Lung (tissue), 12 donors: ENCODE measurements around the gene NDUFB6. TPM values are rescaled to one million over a fixed set of nuclear protein-coding genes. Genes with fewer than 3 reads are reported as not detected.
A peak's percentile ranks its signal among the peaks of the same experiment; 100 is the strongest.

ENCODE experiments used
- ATAC-seq: fragments of 200-7000 bp; cut with Tn5 transposase; one replicate; pipeline ENCODE4 v1.9.1; 2020; ENCODE audit warnings: moderate number of reproducible peaks; ENCODE audit not compliant: insufficient read depth, low FRiP score
- DNase-seq, 3 donors: peaks; one replicate each; pipeline ENCODE4 v3.0.0-alpha.2; 2013 to 2017
- H3K27ac ChIP-seq, 2 donors: one replicate each; pipeline ENCODE4 v1.5.1; 2013; ENCODE audit warnings: mild to moderate bottlenecking in 2 of 2, moderate library complexity in 2 of 2, control low read depth in 1 of 2, inconsistent platforms in 1 of 2, low read depth in 1 of 2, low read length in 1 of 2
- H3K27me3 ChIP-seq, 3 donors: one replicate each; pipeline ENCODE4 v1.5.1; 2013; ENCODE audit warnings: low read length in 2 of 3; ENCODE audit not compliant: control insufficient read depth in 3 of 3, insufficient read depth in 3 of 3
- H3K36me3 ChIP-seq, 4 donors: one replicate each; pipeline ENCODE4 v1.5.1; 2013; ENCODE audit warnings: low read length in 4 of 4, mild to moderate bottlenecking in 1 of 4, moderate library complexity in 1 of 4; ENCODE audit not compliant: control insufficient read depth in 4 of 4, insufficient read depth in 4 of 4
- H3K4me1 ChIP-seq, 5 donors: one replicate each; pipeline ENCODE4 v1.5.1; 2013; ENCODE audit warnings: low read length in 5 of 5, mild to moderate bottlenecking in 2 of 5, moderate library complexity in 1 of 5; ENCODE audit not compliant: control insufficient read depth in 5 of 5, insufficient read depth in 5 of 5
- H3K4me3 ChIP-seq: one replicate; pipeline ENCODE4 v1.5.1; 2013; ENCODE audit warnings: mild to moderate bottlenecking, control low read depth, moderate library complexity
- H3K9ac ChIP-seq, 2 donors: one replicate each; pipeline ENCODE4 v1.5.1; 2013; ENCODE audit warnings: low read length in 2 of 2, control low read depth in 1 of 2; ENCODE audit not compliant: insufficient read depth in 1 of 2
- H3K9me3 ChIP-seq, 4 donors: one replicate each; pipeline ENCODE4 v1.5.1; 2013; ENCODE audit warnings: low read length in 3 of 4, mild to moderate bottlenecking in 1 of 4, moderate library complexity in 1 of 4; ENCODE audit not compliant: control insufficient read depth in 4 of 4, insufficient read depth in 3 of 4
- WGBS, 2 donors: extraction: QIAGEN DNeasy Blood & Tissue Kit; methylation state at CpG; one replicate each; pipeline ENCODE4 v1.1.7; 2013; 5-methylcytosine and 5-hydroxymethylcytosine counted together
- polyA plus RNA-seq, 2 donors: library from polyadenylated mRNA; stranded (reverse); fragments of 200-250 nt; gene quantifications; one replicate each; pipeline ENCODE4 v1.2.1, GENCODE V29; 2013
- total RNA-seq, 2 donors: library from RNA; depleted of rRNA in 1 of 2; stranded (reverse); fragments of >200 nt in 1 of 2; gene quantifications; one replicate each; pipeline ENCODE4 v1.2.1, GENCODE V29; 2014 to 2021
- TF ChIP-seq, protein P1 (sequence below): IDR thresholded peaks from 2 replicates; pipeline ENCODE4 v1.5.1; 2012; ENCODE audit warnings: mild to moderate bottlenecking; ENCODE audit errors: control extremely low read depth, extremely low read depth
- donor health status: control.
- donor health status: control.
- donor health status: Bipolar disorder and iron deficiency.
- donor health status: healthy.
- donor health status: DM: yes; HTN: yes; CAD: no.

The NDUFB6 gene
- total and polyA plus RNA-seq, 4 donors = 34.4 to 48.6 (median 42.2) TPM

DNA sequence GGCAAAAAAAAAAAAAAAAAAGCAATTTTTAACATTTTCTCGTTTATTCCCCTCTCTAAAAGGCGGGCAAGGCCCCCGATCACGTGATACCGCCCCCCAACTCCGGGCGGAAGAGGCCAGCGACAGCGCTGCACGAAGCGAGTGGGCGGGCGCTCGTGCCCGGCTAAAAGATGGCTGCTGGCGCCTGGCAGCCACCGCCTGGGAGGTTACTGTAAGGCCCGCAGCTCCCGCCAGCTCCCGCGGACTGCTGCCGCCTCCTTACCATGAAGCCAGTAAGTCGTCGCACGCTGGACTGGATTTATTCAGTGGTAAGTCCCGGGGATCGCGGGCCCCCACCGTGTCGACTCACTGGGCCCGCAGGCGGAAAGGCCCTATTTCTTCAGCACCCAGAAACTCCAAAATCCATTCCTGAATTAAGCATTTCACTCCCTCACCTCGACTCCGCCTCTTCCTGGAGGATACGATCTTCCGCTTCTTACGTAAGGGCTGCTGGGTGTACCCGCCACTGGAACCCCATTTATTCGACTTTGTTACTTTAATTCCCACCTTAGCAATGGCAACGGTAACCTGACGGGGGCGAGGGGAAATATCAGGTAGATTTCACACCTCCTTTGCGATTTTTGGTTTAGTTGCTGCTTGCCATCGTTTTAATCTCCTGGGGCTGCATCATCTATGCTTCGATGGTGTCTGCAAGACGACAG lies 20.6 kb downstream of the NDUFB6 start, which contains the start of the genes SMIM27 and TOPORS:
Gene SMIM27 (plus strand): TSS at position 156 of the 701 bp plus-strand sequence. CDS start 108 bp downstream, at position 264.
Gene TOPORS (minus strand): TSS at position 415 of the 701 bp plus-strand sequence. CDS start 150 bp downstream, at position 265.
- no peaks in the 10 kb centered on the region for H3K27me3 ChIP-seq
- no peaks in the 10 kb centered on the region for H3K9me3 ChIP-seq
- H3K9ac ChIP-seq = peak within 1 kb of the TSS; percentile 96 to 99
- H3K27ac ChIP-seq = peak within 1 kb of the TSS; percentile 94 to 98
- H3K36me3 ChIP-seq = peaks cover 0 to 2% (median 0%) of the 10 kb centered on the region in 4 donors
- WGBS, 2 donors = 1% methylated on average over 46 of the region's 46 CpGs
- peak within 1 kb of the TSS; percentile 97 for H3K4me3 ChIP-seq
- peaks cover 0 to 27% (median 3%) of the 10 kb centered on the region in 5 donors for H3K4me1 ChIP-seq
- ATAC-seq (peak; percentile 94), DNase-seq (peak; percentile 93 to 96 (median 95))
- TF ChIP-seq, protein P1, sequence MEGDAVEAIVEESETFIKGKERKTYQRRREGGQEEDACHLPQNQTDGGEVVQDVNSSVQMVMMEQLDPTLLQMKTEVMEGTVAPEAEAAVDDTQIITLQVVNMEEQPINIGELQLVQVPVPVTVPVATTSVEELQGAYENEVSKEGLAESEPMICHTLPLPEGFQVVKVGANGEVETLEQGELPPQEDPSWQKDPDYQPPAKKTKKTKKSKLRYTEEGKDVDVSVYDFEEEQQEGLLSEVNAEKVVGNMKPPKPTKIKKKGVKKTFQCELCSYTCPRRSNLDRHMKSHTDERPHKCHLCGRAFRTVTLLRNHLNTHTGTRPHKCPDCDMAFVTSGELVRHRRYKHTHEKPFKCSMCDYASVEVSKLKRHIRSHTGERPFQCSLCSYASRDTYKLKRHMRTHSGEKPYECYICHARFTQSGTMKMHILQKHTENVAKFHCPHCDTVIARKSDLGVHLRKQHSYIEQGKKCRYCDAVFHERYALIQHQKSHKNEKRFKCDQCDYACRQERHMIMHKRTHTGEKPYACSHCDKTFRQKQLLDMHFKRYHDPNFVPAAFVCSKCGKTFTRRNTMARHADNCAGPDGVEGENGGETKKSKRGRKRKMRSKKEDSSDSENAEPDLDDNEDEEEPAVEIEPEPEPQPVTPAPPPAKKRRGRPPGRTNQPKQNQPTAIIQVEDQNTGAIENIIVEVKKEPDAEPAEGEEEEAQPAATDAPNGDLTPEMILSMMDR = no peak

DNA sequence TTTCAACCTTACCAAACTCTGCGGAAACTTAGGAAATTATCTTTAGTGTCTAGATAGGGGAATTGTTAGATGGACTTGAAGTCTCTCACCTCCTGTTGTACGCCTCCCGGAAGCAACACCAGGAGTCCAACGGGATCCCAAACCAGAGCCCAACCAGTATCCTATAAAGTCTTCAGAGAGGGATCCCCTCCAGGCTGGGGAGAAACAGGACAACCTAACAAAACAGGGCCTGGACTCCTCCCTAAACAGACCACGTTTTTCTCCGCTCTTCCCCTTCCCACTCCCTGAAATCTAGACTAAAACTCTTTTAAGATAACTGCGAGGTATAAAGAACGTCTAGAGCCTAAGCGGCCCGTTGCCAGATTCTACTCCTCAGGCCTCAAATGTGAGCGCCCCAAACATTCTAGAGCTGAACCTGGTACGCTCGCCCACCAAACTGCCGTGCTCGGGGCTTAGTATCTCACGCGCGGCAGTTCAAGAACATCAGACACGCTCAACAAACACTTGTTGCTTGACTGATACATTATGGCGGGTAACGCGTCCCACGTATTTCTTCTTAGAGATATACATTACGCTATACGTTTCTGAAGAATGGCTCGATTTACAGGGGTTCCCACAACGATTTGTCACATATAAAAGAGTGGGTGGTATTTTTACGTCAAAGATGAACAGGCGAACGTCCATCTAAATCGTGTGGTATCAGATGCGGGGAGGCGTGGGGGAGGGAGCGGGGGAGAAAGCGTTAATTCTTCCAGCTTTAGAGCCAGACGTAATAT lies 21.5 kb downstream of the NDUFB6 start:
- Histone ChIP-seq H3K36me3 (peaks cover 0 to 3% (median under 1%) of the 10 kb centered on the region in 4 donors), H3K4me1 (peaks cover 0 to 27% (median 3%) of the 10 kb centered on the region in 5 donors), H3K4me3 (peak overlapping the region; percentile 97), H3K27ac (peak overlapping the region; percentile 89 to 94), H3K9me3 (no peaks in the 10 kb centered on the region), H3K27me3 (no peaks in the 10 kb centered on the region), H3K9ac (peak overlapping the region; percentile 96 to 99)
- WGBS, 2 donors = 0 to 1% methylated on average over 36 of the region's 36 CpGs
- peak; percentile 55 to 75 (median 62) for DNase-seq
- ATAC-seq = peak; percentile 9
- TF ChIP-seq, protein P1 = no peak

DNA sequence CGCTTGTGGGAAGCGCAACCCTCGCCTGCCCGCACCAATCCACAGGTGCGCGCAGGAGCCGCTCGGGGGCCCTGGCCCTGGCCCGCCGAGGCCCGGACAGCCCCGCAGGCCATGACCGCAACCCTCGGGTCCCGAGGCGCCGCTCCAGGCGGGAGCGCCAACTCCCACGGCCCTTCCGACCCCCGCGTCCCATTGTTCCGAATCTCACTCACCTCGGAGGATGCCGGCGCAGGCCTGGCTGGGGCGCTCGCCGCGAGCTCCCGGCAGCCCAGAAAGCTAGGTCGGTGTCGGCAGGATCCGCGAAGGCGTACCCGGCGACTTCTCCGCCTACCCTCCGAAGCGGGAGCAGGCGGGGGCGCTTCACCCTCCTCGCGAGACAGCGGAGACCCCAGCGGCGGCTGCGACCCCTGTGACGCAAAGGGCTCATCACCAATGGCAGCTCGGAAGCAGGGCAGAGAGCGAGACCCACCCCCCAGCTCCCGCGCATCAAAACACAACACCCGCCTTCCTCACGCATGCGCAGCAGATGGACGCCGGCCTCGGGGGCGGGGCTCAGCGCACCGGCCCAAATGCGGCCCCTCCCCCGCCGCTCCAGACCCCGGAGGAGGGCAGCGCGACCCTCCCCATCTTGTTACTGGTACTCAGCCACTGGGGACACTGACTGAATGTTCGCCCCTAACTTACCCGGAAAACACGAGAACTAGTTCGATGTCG lies 22.2 kb downstream of the NDUFB6 start:
- DNase-seq = peak; percentile 98
- H3K9me3 ChIP-seq = no peaks in the 10 kb centered on the region
- peak overlapping the region; percentile 89 to 94 for H3K27ac ChIP-seq
- TF ChIP-seq, protein P1 = no peak
- ATAC-seq = peak; percentile 84
- peaks cover 0 to 27% (median 3%) of the 10 kb centered on the region in 5 donors for H3K4me1 ChIP-seq
- H3K4me3 ChIP-seq = peak overlapping the region; percentile 97
- no peaks in the 10 kb centered on the region for H3K27me3 ChIP-seq
- 0 to 1% methylated on average over 66 to 75 of the region's 75 CpGs for WGBS, 2 donors
- peaks cover 0 to 3% (median under 1%) of the 10 kb centered on the region in 4 donors for H3K36me3 ChIP-seq
- peak overlapping the region; percentile 96 to 99 for H3K9ac ChIP-seq
